T-helper 1 cell treated with Interleukin-12 subunit alpha and Interleukin-12 subunit beta and Interleukin-4 antibody, amounts not matched to agents 30 μg/mL and 1 μg/mL, for 36 hours (primary cell): Measurements from ENCODE around the gene SH2D7.

Experiments
- H3K27ac Mint-ChIP-seq: one replicate; pipeline ENCODE4 v1.8.0; 2021; ENCODE audit warnings: mild to moderate bottlenecking, mixed read lengths
- H3K27me3 Mint-ChIP-seq: one replicate; pipeline ENCODE4 v1.8.0; 2021; ENCODE audit warnings: low read depth, mixed read lengths
- H3K36me3 Mint-ChIP-seq: one replicate; pipeline ENCODE4 v1.8.0; 2021; ENCODE audit warnings: low read depth, mixed read lengths
- H3K4me1 Mint-ChIP-seq: one replicate; pipeline ENCODE4 v1.8.0; 2021; ENCODE audit warnings: low read depth, mixed read lengths
- H3K4me3 Mint-ChIP-seq: one replicate; pipeline ENCODE4 v1.8.0; 2021; ENCODE audit warnings: mild to moderate bottlenecking, moderate library complexity, mixed read lengths
- H3K9me3 Mint-ChIP-seq: one replicate; pipeline ENCODE4 v1.8.0; 2021; ENCODE audit warnings: mixed read lengths

Gene SH2D7

GRCh38 chr15:78055919-78056713, 36.2 kb upstream of the SH2D7 start:
- H3K36me3 Mint-ChIP-seq: peaks cover 35% of the 10 kb centered on the region
- H3K27ac Mint-ChIP-seq: peak overlapping the region; percentile 65
- H3K9me3 Mint-ChIP-seq: no peaks in the 10 kb centered on the region
- no peaks in the 10 kb centered on the region for H3K27me3 Mint-ChIP-seq
- peaks cover 73% of the 10 kb centered on the region for H3K4me1 Mint-ChIP-seq
- peak overlapping the region; percentile 53 for H3K4me3 Mint-ChIP-seq

DNA sequence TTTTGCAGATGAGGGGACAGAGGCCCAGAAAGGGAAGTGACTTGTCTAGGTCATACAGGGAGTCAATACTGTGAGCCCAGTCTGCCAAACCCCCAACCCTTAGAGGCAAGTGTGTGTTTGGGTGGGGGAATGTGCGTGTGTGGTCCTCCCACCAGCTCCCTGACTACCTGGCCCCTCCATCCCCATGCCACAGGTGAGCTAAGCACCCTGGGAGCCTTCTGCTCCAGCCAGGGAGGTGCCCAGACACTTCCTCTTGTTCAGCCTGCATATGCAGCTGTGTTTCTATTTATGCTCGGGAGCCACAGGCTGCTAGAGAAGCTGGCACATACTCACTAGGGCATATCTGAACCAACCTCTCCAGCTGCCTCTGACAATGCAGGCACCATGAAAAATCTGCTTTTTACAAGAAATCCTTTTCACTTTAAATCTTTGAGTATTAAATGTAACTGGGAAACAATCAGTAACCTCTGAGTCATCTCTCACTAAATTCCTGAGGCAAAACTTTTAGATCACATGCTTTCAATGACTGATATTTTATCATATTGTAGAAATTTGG, 35.6 kb upstream of the SH2D7 start:
- H3K27me3 Mint-ChIP-seq: no peaks in the 10 kb centered on the region
- peaks cover 32% of the 10 kb centered on the region for H3K36me3 Mint-ChIP-seq
- H3K27ac Mint-ChIP-seq: peak overlapping the region; percentile 65
- H3K4me1 Mint-ChIP-seq: peaks cover 68% of the 10 kb centered on the region
- H3K4me3 Mint-ChIP-seq: peak overlapping the region; percentile 53
- H3K9me3 Mint-ChIP-seq: no peaks in the 10 kb centered on the region

- Mint-ChIP-seq H3K36me3 (peaks cover 24% of the 10 kb centered on the region), H3K9me3 (no peaks in the 10 kb centered on the region), H3K27ac (peak overlapping the region; percentile 65), H3K27me3 (no peaks in the 10 kb centered on the region), H3K4me1 (peaks cover 64% of the 10 kb centered on the region), H3K4me3 (no peak overlapping the region)
Measured at GRCh38 chr15:78057803-78058202, 34.6 kb upstream of the SH2D7 start.

- H3K4me1 Mint-ChIP-seq: peaks cover 58% of the 10 kb centered on the region
- no peaks in the 10 kb centered on the region for H3K27me3 Mint-ChIP-seq
- no peak overlapping the region for H3K4me3 Mint-ChIP-seq
- peaks cover 18% of the 10 kb centered on the region for H3K36me3 Mint-ChIP-seq
- no peaks in the 10 kb centered on the region for H3K9me3 Mint-ChIP-seq
- H3K27ac Mint-ChIP-seq: peak overlapping the region; percentile 54
Measured at GRCh38 chr15:78058401-78058935, 33.9 kb upstream of the SH2D7 start.

- Mint-ChIP-seq H3K4me1 (peaks cover 53% of the 10 kb centered on the region), H3K27me3 (no peaks in the 10 kb centered on the region), H3K27ac (peak overlapping the region; percentile 54), H3K9me3 (no peaks in the 10 kb centered on the region), H3K36me3 (peaks cover 13% of the 10 kb centered on the region), H3K4me3 (no peak overlapping the region)
Measured at GRCh38 chr15:78059110-78059839, 33.1 kb upstream of the SH2D7 start.

DNA sequence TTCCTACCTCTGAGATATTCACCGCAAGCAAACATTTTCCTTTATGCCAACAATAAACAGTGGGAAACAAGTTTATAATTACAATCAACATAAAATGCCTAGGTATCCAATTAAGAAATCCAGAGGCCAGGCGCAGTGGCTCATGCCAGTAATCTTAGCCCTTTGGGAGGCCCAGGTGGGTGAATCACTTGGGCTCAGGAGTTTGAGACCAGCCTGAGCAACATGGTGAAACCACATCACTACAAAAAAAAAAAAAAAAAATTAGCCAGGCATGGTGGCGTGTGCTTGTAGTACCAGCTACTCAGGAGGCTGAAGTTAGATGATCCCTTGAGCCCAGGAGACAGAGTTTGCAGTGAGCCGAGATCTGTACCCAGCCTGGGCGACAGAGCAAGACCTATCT, 32.1 kb upstream of the SH2D7 start:
- Mint-ChIP-seq H3K36me3 (peaks cover 10% of the 10 kb centered on the region), H3K27ac (no peak overlapping the region), H3K9me3 (no peaks in the 10 kb centered on the region), H3K4me3 (no peak overlapping the region), H3K27me3 (no peaks in the 10 kb centered on the region), H3K4me1 (peaks cover 48% of the 10 kb centered on the region)

DNA sequence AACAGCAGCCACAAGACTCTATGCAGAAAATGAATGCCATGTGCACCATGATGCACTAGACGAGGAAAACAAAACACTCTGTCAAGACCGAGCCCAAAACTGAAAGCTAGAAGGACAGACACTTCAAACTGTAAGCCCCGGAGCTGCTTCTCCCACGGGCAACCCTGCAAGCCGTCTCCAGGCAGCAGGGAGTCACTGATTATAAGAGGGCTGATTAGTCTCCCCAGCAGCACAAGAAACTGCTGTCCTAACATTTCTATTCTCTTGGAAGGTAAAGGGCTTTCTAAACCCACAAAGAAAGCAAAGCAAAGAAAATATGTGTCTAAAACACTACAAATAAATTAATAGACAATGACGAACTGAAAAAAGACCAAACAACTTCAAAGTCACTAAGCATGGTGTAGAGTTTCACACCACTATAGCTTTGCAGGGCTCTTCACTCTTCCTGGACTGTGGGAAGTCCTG, 30.4 kb upstream of the SH2D7 start:
- peaks cover 36% of the 10 kb centered on the region for H3K4me1 Mint-ChIP-seq
- peak overlapping the region; percentile 72 for H3K4me3 Mint-ChIP-seq
- peak overlapping the region; percentile 91 for H3K27ac Mint-ChIP-seq
- no peaks in the 10 kb centered on the region for H3K9me3 Mint-ChIP-seq
- H3K36me3 Mint-ChIP-seq: peaks cover 11% of the 10 kb centered on the region
- no peaks in the 10 kb centered on the region for H3K27me3 Mint-ChIP-seq

DNA sequence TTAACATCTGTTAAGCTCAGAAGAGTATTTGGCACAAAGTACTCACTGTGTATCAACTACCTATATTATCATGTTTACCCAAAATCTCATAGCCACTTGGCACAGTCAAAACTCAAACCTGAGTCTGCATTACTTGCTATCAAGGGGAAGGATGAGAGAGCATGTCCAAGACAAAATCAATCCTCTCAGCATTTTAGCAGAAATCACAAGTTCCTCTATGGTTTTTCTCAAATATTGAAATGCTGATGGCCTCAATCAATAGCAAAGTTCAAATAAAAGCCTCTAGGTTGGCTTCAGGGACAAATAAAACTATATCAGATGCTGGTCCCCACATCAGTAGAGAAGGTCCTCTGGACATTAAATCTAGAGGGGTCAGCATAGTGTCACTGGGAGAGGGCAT, 29.1 kb upstream of the SH2D7 start:
- Mint-ChIP-seq H3K4me1 (peaks cover 41% of the 10 kb centered on the region), H3K27ac (peak overlapping the region; percentile 54), H3K27me3 (no peaks in the 10 kb centered on the region)

DNA sequence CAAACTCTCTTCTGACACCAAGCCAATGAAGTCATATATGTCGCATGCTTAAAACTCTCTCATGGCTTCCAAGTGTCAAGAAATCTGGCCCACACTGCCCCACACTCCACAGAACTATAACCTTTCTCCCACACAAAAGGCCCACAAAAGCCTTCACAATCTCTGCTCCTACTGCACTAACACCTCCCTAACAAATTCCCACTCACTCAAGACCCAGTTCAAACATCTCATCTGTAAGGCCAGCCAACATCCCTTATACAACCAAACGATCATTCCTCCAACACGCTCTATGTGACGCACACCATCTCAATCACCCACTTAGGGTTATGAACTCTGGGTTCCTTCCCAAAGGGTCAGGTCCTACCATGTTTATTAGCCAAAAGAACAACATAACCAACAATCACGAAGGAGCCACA, 28.4 kb upstream of the SH2D7 start:
- Mint-ChIP-seq H3K4me3 (no peak overlapping the region), H3K27me3 (no peaks in the 10 kb centered on the region), H3K9me3 (no peaks in the 10 kb centered on the region), H3K36me3 (peaks cover 11% of the 10 kb centered on the region), H3K4me1 (peaks cover 41% of the 10 kb centered on the region), H3K27ac (no peak overlapping the region)

More for the DNA sequence above, 29.1 kb upstream of the SH2D7 start:
- H3K4me3 Mint-ChIP-seq: no peak overlapping the region
- no peaks in the 10 kb centered on the region for H3K9me3 Mint-ChIP-seq
- peaks cover 11% of the 10 kb centered on the region for H3K36me3 Mint-ChIP-seq

GRCh38 chr15:78064544-78064943, 27.8 kb upstream of the SH2D7 start:
- Mint-ChIP-seq H3K4me3 (no peak overlapping the region), H3K27me3 (no peaks in the 10 kb centered on the region), H3K36me3 (peaks cover 10% of the 10 kb centered on the region), H3K27ac (no peak overlapping the region), H3K9me3 (no peaks in the 10 kb centered on the region), H3K4me1 (peaks cover 42% of the 10 kb centered on the region)

DNA sequence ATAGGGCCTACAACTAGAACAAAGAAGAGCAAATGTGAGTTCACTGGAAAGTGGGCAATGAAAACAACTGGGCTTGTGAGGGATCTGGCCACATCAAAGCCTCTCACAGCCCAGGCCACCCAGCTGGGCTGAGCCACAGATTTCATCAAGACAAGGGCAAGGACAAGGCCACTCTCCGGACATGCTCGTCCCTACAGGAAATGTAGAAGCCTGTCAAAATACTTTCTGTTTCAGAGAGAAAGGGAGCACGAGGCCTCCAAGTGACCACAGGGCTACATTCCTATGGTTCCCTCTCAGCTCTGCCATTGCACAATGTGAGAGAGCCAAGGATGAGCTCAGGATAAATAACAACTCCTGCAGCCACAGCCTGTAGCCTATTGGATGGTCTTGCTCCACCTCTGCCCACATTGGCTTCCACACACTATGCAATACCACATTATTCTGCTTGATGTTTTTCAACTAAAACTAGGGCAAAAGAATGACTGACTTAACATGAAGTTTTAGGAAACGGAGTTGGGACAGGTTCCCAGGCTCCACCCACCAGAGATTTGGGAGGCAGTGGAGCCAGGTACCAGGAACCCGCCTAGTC, 27.0 kb upstream of the SH2D7 start:
- Mint-ChIP-seq H3K4me1 (peaks cover 46% of the 10 kb centered on the region), H3K9me3 (no peaks in the 10 kb centered on the region), H3K27ac (no peak overlapping the region), H3K27me3 (no peaks in the 10 kb centered on the region), H3K4me3 (no peak overlapping the region), H3K36me3 (peaks cover 11% of the 10 kb centered on the region)

GRCh38 chr15:78065973-78066946, 26.1 kb upstream of the SH2D7 start:
- H3K4me1 Mint-ChIP-seq: peaks cover 48% of the 10 kb centered on the region
- H3K4me3 Mint-ChIP-seq: peak overlapping the region; percentile 31
- H3K36me3 Mint-ChIP-seq: peaks cover 13% of the 10 kb centered on the region
- peak overlapping the region; percentile 84 for H3K27ac Mint-ChIP-seq
- no peaks in the 10 kb centered on the region for H3K9me3 Mint-ChIP-seq
- no peaks in the 10 kb centered on the region for H3K27me3 Mint-ChIP-seq

- H3K9me3 Mint-ChIP-seq: no peaks in the 10 kb centered on the region
- no peaks in the 10 kb centered on the region for H3K27me3 Mint-ChIP-seq
- H3K36me3 Mint-ChIP-seq: peaks cover 20% of the 10 kb centered on the region
- H3K4me1 Mint-ChIP-seq: peaks cover 50% of the 10 kb centered on the region
- H3K4me3 Mint-ChIP-seq: peak overlapping the region; percentile 78
- H3K27ac Mint-ChIP-seq: peak overlapping the region; percentile 92
Measured at GRCh38 chr15:78067328-78068228, 24.8 kb upstream of the SH2D7 start.
